HCT116 (cell line): ENCODE measurements around the gene TSPAN11. TPM values are rescaled to one million over a fixed set of nuclear protein-coding genes. Genes with fewer than 3 reads are reported as not detected.

Source experiments
- ATAC-seq: fragments of 200-7000 bp; cut with Tn5 transposase; 2 replicates; pipeline ENCODE4 v1.9.1; 2020; ENCODE audit warnings: mild to moderate bottlenecking, moderate library complexity
- BruUV-seq: library from RNA; stranded (reverse); fragments of 400-500 nt; replicated peaks from 2 replicates; lab custom pipeline; 2021; lab: Mats Ljungman, UMichigan
- CTCF ChIA-PET: fragments of 300-600 bp; sonication (Branson Sonifier 250); formaldehyde crosslinking; loops from one replicate; lab custom pipeline; 2021; ENCODE audit warnings: antibody characterized with exemption; lab: Charles Lee
- POLR2A ChIA-PET: fragments of 300-600, 350-600 bp; sonication (Branson Sonifier 250); formaldehyde crosslinking; loops from one replicate; lab custom pipeline; 2021; ENCODE audit warnings: antibody characterized with exemption; lab: Charles Lee
- RAD21 ChIA-PET, 2 experiments: fragments of 300-600 bp; sonication (Branson Sonifier 250); formaldehyde crosslinking; loops; one replicate each; lab custom pipeline; 2023; ENCODE audit warnings: low total read pairs in 2 of 2; ENCODE audit not compliant: uncharacterized antibody in 2 of 2, unreplicated experiment in 2 of 2, low non-redundant PET in 1 of 2; lab: Charles Lee
- DNase-seq: peaks from one replicate; pipeline ENCODE4 v3.0.0-alpha.2; 2010; ENCODE audit warnings: low read depth, low spot score
- H2AFZ ChIP-seq: fragments of 200-600 bp; shearing (Covaris generic), sonication (generic); 2 replicates; pipeline ENCODE4 v1.6.1; 2017; ENCODE audit warnings: low read depth, mixed run types, mixed read lengths, antibody characterized with exemption, low read length; ENCODE audit not compliant: poor library complexity, severe bottlenecking
- H3K27ac ChIP-seq: 2 replicates; pipeline ENCODE4 v1.5.1; 2012; ENCODE audit warnings: low read depth, low read length
- H3K27me3 ChIP-seq: fragments of 200-600 bp; sonication (generic); 2 replicates; pipeline ENCODE4 v1.6.1; 2016; ENCODE audit warnings: mixed run types, low read length, mixed read lengths; ENCODE audit not compliant: insufficient read depth
- H3K36me3 ChIP-seq, 2 experiments: fragments of 200-500 bp in 1 of 2; fragments of 200-600 bp in 1 of 2; sonication (Bioruptor generic) in 1 of 2; sonication (generic) in 1 of 2; 2 replicates each; pipeline versions ENCODE4 v1.5.1 to v1.6.1; 2014 to 2016; ENCODE audit warnings: low read length in 2 of 2, inconsistent platforms in 1 of 2, mixed read lengths in 1 of 2, mixed run types in 1 of 2; ENCODE audit not compliant: insufficient read depth in 2 of 2, control insufficient read depth in 1 of 2
- H3K4me1 ChIP-seq, 2 experiments: fragments of 200-600 bp in 1 of 2; sonication (generic) in 1 of 2; 2 replicates each; pipeline versions ENCODE4 v1.5.1 to v1.6.1; 2012 to 2017; ENCODE audit warnings: low read length in 2 of 2, inconsistent platforms in 1 of 2, mild to moderate bottlenecking in 1 of 2, mixed read lengths in 1 of 2, mixed run types in 1 of 2, moderate library complexity in 1 of 2; ENCODE audit not compliant: insufficient read depth in 2 of 2, control insufficient read depth in 1 of 2
- H3K4me2 ChIP-seq: fragments of 200-600 bp; sonication (generic); 2 replicates; pipeline ENCODE4 v1.6.1; 2017; ENCODE audit warnings: mixed run types, low read length, mixed read lengths
- H3K4me3 ChIP-seq, 2 experiments: fragments of 200-600 bp in 1 of 2; sonication (generic) in 1 of 2; replicated peaks in 1 of 2; 2 replicates each; pipeline ENCODE4 v1.5.1; 2011 to 2016; ENCODE audit warnings: low read length in 2 of 2, control low read depth in 1 of 2, low read depth in 1 of 2, mild to moderate bottlenecking in 1 of 2, mixed read lengths in 1 of 2, mixed run types in 1 of 2
- H3K79me2 ChIP-seq: fragments of 200-600 bp; sonication (generic); 2 replicates; pipeline ENCODE4 v1.6.1; 2017; ENCODE audit warnings: mild to moderate bottlenecking, mixed run types, low read length, moderate library complexity, mixed read lengths; ENCODE audit not compliant: insufficient read depth
- H3K9ac ChIP-seq: fragments of 200-600 bp; sonication (generic); 2 replicates; pipeline ENCODE4 v1.6.1; 2016; ENCODE audit warnings: low read length, mixed read lengths
- H3K9me2 ChIP-seq: fragments of 200-600 bp; sonication (generic), shearing (Covaris generic); 2 replicates; pipeline ENCODE4 v1.6.1; 2017; ENCODE audit warnings: mixed run types, mild to moderate bottlenecking, moderate library complexity; ENCODE audit not compliant: insufficient read depth
- H3K9me3 ChIP-seq, 2 experiments: fragments of 200-500 bp in 1 of 2; fragments of 200-600 bp in 1 of 2; sonication (Bioruptor generic) in 1 of 2; sonication (generic) in 1 of 2; 2 replicates each; pipeline ENCODE4 v1.6.1; 2014 to 2017; ENCODE audit warnings: low read length in 2 of 2, mixed read lengths in 2 of 2, inconsistent platforms in 1 of 2, low read depth in 1 of 2, mild to moderate bottlenecking in 1 of 2, mixed run types in 1 of 2, moderate library complexity in 1 of 2; ENCODE audit not compliant: control insufficient read depth in 1 of 2, insufficient read depth in 1 of 2
- H4K20me1 ChIP-seq: fragments of 200-600 bp; sonication (generic), shearing (Covaris generic); 2 replicates; pipeline ENCODE4 v1.6.1; 2017; ENCODE audit warnings: mixed run types, mild to moderate bottlenecking, moderate library complexity; ENCODE audit not compliant: insufficient read depth
- CBX3 ChIP-seq: IDR thresholded peaks from 2 replicates; pipeline ENCODE4 v1.6.1; 2012; ENCODE audit warnings: low read depth
- CEBPB ChIP-seq: IDR thresholded peaks from 2 replicates; pipeline ENCODE4 v1.6.1; 2012; ENCODE audit warnings: low read depth
- EGR1 ChIP-seq: IDR thresholded peaks from 2 replicates; pipeline ENCODE4 v1.6.1; 2012; ENCODE audit warnings: low read depth
- ELF1 ChIP-seq: IDR thresholded peaks from 2 replicates; pipeline ENCODE4 v1.6.1; 2012; ENCODE audit warnings: low read depth, borderline replicate concordance
- EZH2 ChIP-seq: fragments of 200-600 bp; sonication (generic); IDR thresholded peaks from 2 replicates; pipeline ENCODE4 v1.6.1; 2017; ENCODE audit warnings: antibody characterized with exemption, mixed run types
- JUND ChIP-seq: IDR thresholded peaks from 2 replicates; pipeline ENCODE4 v1.6.1; 2012
- POLR2AphosphoS5 ChIP-seq: IDR thresholded peaks from 2 replicates; pipeline ENCODE4 v1.6.1; 2011; ENCODE audit warnings: mild to moderate bottlenecking, low read depth, low read length, moderate library complexity
- REST ChIP-seq: IDR thresholded peaks from 2 replicates; pipeline ENCODE4 v1.6.1; 2012; ENCODE audit warnings: low read depth
- SIN3A ChIP-seq: IDR thresholded peaks from 2 replicates; pipeline ENCODE4 v1.6.1; 2012; ENCODE audit warnings: low read depth
- SP1 ChIP-seq: IDR thresholded peaks from 2 replicates; pipeline ENCODE4 v1.6.1; 2012; ENCODE audit warnings: low read depth
- SRF ChIP-seq: IDR thresholded peaks from 2 replicates; pipeline ENCODE4 v1.6.1; 2012; ENCODE audit warnings: low read depth
- TCF7L2 ChIP-seq: IDR thresholded peaks from 2 replicates; pipeline ENCODE4 v1.7.0; 2011; ENCODE audit warnings: borderline replicate concordance, inconsistent platforms; ENCODE audit not compliant: insufficient read depth, insufficient read length; ENCODE audit errors: extremely low read depth
- YY1 ChIP-seq: IDR thresholded peaks from 2 replicates; pipeline ENCODE4 v1.6.1; 2011; ENCODE audit warnings: low read length, low read depth, moderate library complexity, mild to moderate bottlenecking; ENCODE audit not compliant: insufficient replicate concordance; ENCODE audit errors: extremely low read depth
- ZBTB33 ChIP-seq: IDR thresholded peaks from 2 replicates; pipeline ENCODE4 v1.6.1; 2011; ENCODE audit warnings: mild to moderate bottlenecking, low read length, moderate library complexity; ENCODE audit not compliant: insufficient replicate concordance; ENCODE audit errors: extremely low read depth
- ZNF274 ChIP-seq: fragments of 200-500 bp; sonication (Bioruptor generic); IDR thresholded peaks from 2 replicates; pipeline ENCODE4 v1.6.1; 2014; ENCODE audit warnings: mild to moderate bottlenecking, low read depth, low read length, inconsistent platforms
- intact Hi-C: fragments of 100-400 bp; cut with micrococcal nuclease; formaldehyde crosslinking; loops from 2 replicates; pipeline ENCODE4 v1.10.0; 2022
- total RNA-seq: library from RNA; stranded (reverse); gene quantifications from one replicate; pipeline ENCODE4 v1.2.1, GENCODE V29; 2021; ENCODE audit not compliant: unreplicated experiment

The TSPAN11 gene
- total RNA-seq, 1 experiment from 2014 or later: not detected

- no peak for TF ChIP-seq REST
- TF ChIP-seq SIN3A: no peak
- TF ChIP-seq JUND: no peak
- no peak for TF ChIP-seq ELF1
- TF ChIP-seq EGR1: no peak
- no peak for TF ChIP-seq CBX3
Observed at GRCh38 chr12:30968211-30968610, 41.7 kb downstream of the TSPAN11 start (continued).

DNA sequence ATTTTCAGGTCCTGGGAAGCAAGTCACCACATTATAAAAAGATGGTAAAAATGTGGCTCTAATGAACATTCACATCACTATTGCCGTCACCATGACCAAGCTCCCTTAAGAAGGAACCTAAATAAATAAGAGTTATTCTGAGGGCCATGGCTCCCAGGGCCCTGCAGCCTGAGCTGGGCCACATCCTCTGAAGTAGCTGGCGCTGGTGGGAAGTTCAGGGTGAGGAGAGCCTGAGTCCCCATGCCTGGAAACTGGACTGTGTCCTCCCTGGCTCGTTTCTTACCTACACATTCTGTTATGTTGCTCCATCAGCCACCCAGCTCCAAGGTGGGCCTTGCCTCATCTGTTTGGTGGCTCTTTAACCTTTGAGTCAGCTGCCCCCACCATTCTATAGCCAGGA is 42.5 kb downstream of the TSPAN11 start:
- ChIA-PET CTCF (interaction anchor here (0.6 kb wide), 2 partner anchors 15 to 271 kb away, joined by 3 to 5 read pairs; no protein-coding TSS in a partner anchor), POLR2A (no interaction called here), RAD21 (no interaction called here)
- no peak overlapping the region for H3K4me2 ChIP-seq
- H3K9me3 ChIP-seq: no peaks in the 10 kb centered on the region
- H3K9ac ChIP-seq: no peak overlapping the region
- H4K20me1 ChIP-seq: no peaks in the 10 kb centered on the region
- no peak overlapping the region for H3K27ac ChIP-seq
- ATAC-seq: no peak
- DNase-seq: no peak
- H3K4me1 ChIP-seq: no peaks in the 10 kb centered on the region
- intact Hi-C loops: loop anchor here (10.0 kb wide), 2 partner anchors 86 to 206 kb away; no protein-coding TSS in a partner anchor
- H3K4me3 ChIP-seq: no peak overlapping the region
- H2AFZ ChIP-seq: no peak overlapping the region
- no peaks in the 10 kb centered on the region for H3K9me2 ChIP-seq
- H3K79me2 ChIP-seq: no peaks in the 10 kb centered on the region
- BruUV-seq: no TSS peak
- peaks cover 32% of the 10 kb centered on the region; the same call in 1 of the 2 replicates for H3K27me3 ChIP-seq
- H3K36me3 ChIP-seq: no peaks in the 10 kb centered on the region
- TF ChIP-seq REST (no peak), TCF7L2 (no peak), ZNF274 (no peak), YY1 (no peak), JUND (no peak), CEBPB (no peak), ZBTB33 (no peak), SIN3A (no peak), SRF (no peak), SP1 (no peak), EZH2 (no peak), POLR2AphosphoS5 (no peak)
